H1 (cell line): Measurements from ENCODE around the gene TEX264. TPM values are rescaled to one million over a fixed set of nuclear protein-coding genes. Genes with fewer than 3 reads are reported as not detected.
A peak's percentile ranks its signal among the peaks of the same experiment; 100 is the strongest.

Source experiments
- CTCF ChIA-PET: fragments of 300-600 bp; sonication (Branson Sonifier 250); formaldehyde crosslinking; loops from one replicate; lab custom pipeline; 2021; ENCODE audit not compliant: partially characterized antibody; lab: Charles Lee
- POLR2A ChIA-PET: fragments of 300-600 bp; sonication (Branson Sonifier 250); formaldehyde crosslinking; loops from one replicate; lab custom pipeline; 2021; ENCODE audit warnings: inconsistent platforms; ENCODE audit not compliant: partially characterized antibody; lab: Charles Lee
- DNase-seq, 2 experiments: peaks; one replicate each; pipeline versions ENCODE4 v3.0.0 to v3.0.0-alpha.2; 2010 to 2022; ENCODE audit warnings: low spot score in 2 of 2, low read depth in 1 of 2, mixed read lengths in 1 of 2
- FAIRE-seq: peaks from 2 replicates; lab custom pipeline; 2011; peaks lifted over from hg19 to GRCh38; lab: Jason Lieb, UNC
- H2AFZ ChIP-seq: 2 replicates; pipeline ENCODE4 v1.8.1; 2012; ENCODE audit warnings: low read length, inconsistent platforms
- H2AK5ac ChIP-seq: 2 replicates; pipeline ENCODE4 v1.6.1; 2013; ENCODE audit warnings: low read depth, low read length
- H2BK120ac ChIP-seq: replicated peaks from 2 replicates; pipeline ENCODE3; 2013; ENCODE audit warnings: low read depth, low read length, inconsistent platforms
- H2BK12ac ChIP-seq: 2 replicates; pipeline ENCODE4 v1.6.1; 2013; ENCODE audit warnings: low read depth, low read length
- H2BK15ac ChIP-seq: 2 replicates; pipeline ENCODE4 v1.6.1; 2013; ENCODE audit warnings: low read length
- H2BK20ac ChIP-seq: 2 replicates; pipeline ENCODE4 v1.6.1; 2013; ENCODE audit warnings: low read length
- H2BK5ac ChIP-seq: 2 replicates; pipeline ENCODE4 v1.6.1; 2013; ENCODE audit warnings: low read depth, low read length
- H3K14ac ChIP-seq: 2 replicates; pipeline ENCODE4 v1.6.1; 2013; ENCODE audit warnings: inconsistent platforms; ENCODE audit not compliant: insufficient read length
- H3K18ac ChIP-seq: 2 replicates; pipeline ENCODE4 v1.6.1; 2013; ENCODE audit warnings: low read length; ENCODE audit errors: extremely low read depth
- H3K23ac ChIP-seq: 2 replicates; pipeline ENCODE4 v1.6.1; 2013; ENCODE audit warnings: inconsistent platforms; ENCODE audit not compliant: insufficient read length
- H3K23me2 ChIP-seq: 2 replicates; pipeline ENCODE4 v1.6.1; 2013; ENCODE audit warnings: low read depth, low read length
- H3K27ac ChIP-seq: 2 replicates; pipeline ENCODE4 v1.6.1; 2011; ENCODE audit warnings: low read depth, low read length, inconsistent platforms
- H3K27me3 ChIP-seq, 4 experiments: replicated peaks in 1 of 4; 1 replicate in 1 of 4; 2 replicates in 3 of 4; pipeline versions ENCODE4 v1.6.1 to v1.8.1; 2011 to 2013; ENCODE audit warnings: low read length in 3 of 4, mild to moderate bottlenecking in 3 of 4, inconsistent platforms in 2 of 4, mixed read lengths in 2 of 4, moderate library complexity in 1 of 4; ENCODE audit not compliant: control insufficient read depth in 3 of 4, insufficient read depth in 3 of 4; ENCODE audit errors: extremely low read depth in 1 of 4
- H3K36me3 ChIP-seq, 4 experiments: 2 replicates each; pipeline versions ENCODE4 v1.6.1 to v1.8.1; 2011 to 2013; ENCODE audit warnings: mild to moderate bottlenecking in 4 of 4, low read length in 3 of 4, moderate library complexity in 2 of 4, control low read depth in 1 of 4, inconsistent platforms in 1 of 4; ENCODE audit not compliant: insufficient read depth in 4 of 4, control insufficient read depth in 2 of 4
- H3K4ac ChIP-seq: replicated peaks from 2 replicates; pipeline ENCODE3; 2013; ENCODE audit warnings: low read length, low read depth, mixed read lengths, inconsistent platforms; ENCODE audit not compliant: insufficient read length
- H3K4me1 ChIP-seq, 4 experiments: replicated peaks in 1 of 4; 1 replicate in 1 of 4; 2 replicates in 3 of 4; pipeline versions ENCODE4 v1.6.1 to v1.8.1; 2011 to 2013; ENCODE audit warnings: low read length in 3 of 4, inconsistent platforms in 2 of 4, mixed read lengths in 1 of 4; ENCODE audit not compliant: insufficient read depth in 4 of 4, control insufficient read depth in 3 of 4
- H3K4me2 ChIP-seq, 2 experiments: 2 replicates each; pipeline versions ENCODE4 v1.6.1 to v1.8.1; 2011 to 2013; ENCODE audit warnings: low read depth in 2 of 2, low read length in 2 of 2, control low read depth in 1 of 2, inconsistent platforms in 1 of 2, mild to moderate bottlenecking in 1 of 2; ENCODE audit not compliant: insufficient read depth in 1 of 2
- H3K4me3 ChIP-seq, 4 experiments: fragments of 200-600, 300-600 bp in 1 of 4; sonication (generic), shearing (Covaris generic), sonication (Bioruptor Twin) in 1 of 4; 2 replicates each; pipeline versions ENCODE4 v1.5.1 to v1.8.1; 2011 to 2016; ENCODE audit warnings: low read length in 4 of 4, low read depth in 3 of 4, control low read depth in 2 of 4, inconsistent platforms in 2 of 4, mild to moderate bottlenecking in 2 of 4, mixed read lengths in 1 of 4, moderate library complexity in 1 of 4; ENCODE audit not compliant: insufficient read depth in 2 of 4; ENCODE audit errors: extremely low read depth in 1 of 4
- H3K56ac ChIP-seq: replicated peaks from 2 replicates; pipeline ENCODE3; 2013; ENCODE audit warnings: low read depth, mild to moderate bottlenecking, mixed read lengths, low read length, inconsistent platforms; ENCODE audit not compliant: insufficient read length
- H3K79me1 ChIP-seq: 2 replicates; pipeline ENCODE4 v1.6.1; 2013; ENCODE audit warnings: low read depth, low read length, control low read depth
- H3K79me2 ChIP-seq, 2 experiments: 2 replicates each; pipeline versions ENCODE4 v1.6.1 to v1.8.1; 2012 to 2013; ENCODE audit warnings: low read length in 2 of 2, mild to moderate bottlenecking in 2 of 2, inconsistent platforms in 1 of 2; ENCODE audit not compliant: insufficient read depth in 2 of 2, control insufficient read depth in 1 of 2
- H3K9ac ChIP-seq, 4 experiments: replicated peaks in 1 of 4; 1 replicate in 1 of 4; 2 replicates in 3 of 4; pipeline versions ENCODE4 v1.6.1 to v1.8.1; 2011 to 2013; ENCODE audit warnings: low read depth in 3 of 4, low read length in 3 of 4, control low read depth in 2 of 4, mild to moderate bottlenecking in 2 of 4, moderate library complexity in 2 of 4, inconsistent platforms in 1 of 4; ENCODE audit errors: extremely low read depth in 1 of 4
- H3K9me3 ChIP-seq, 2 experiments: 2 replicates each; pipeline versions ENCODE4 v1.6.1 to v1.8.1; 2012 to 2013; ENCODE audit warnings: mild to moderate bottlenecking in 2 of 2, moderate library complexity in 2 of 2, control low read depth in 1 of 2, inconsistent platforms in 1 of 2, low read depth in 1 of 2, low read length in 1 of 2, mixed read lengths in 1 of 2; ENCODE audit not compliant: insufficient read depth in 2 of 2
- H4K20me1 ChIP-seq, 2 experiments: replicated peaks in 1 of 2; 2 replicates each; pipeline versions ENCODE3 to v1.8.1; 2011 to 2013; ENCODE audit warnings: inconsistent platforms in 2 of 2, low read length in 2 of 2, mild to moderate bottlenecking in 1 of 2; ENCODE audit not compliant: insufficient read depth in 2 of 2, control insufficient read depth in 1 of 2
- H4K5ac ChIP-seq: 2 replicates; pipeline ENCODE4 v1.6.1; 2013; ENCODE audit warnings: low read length, low read depth, mixed read lengths, inconsistent platforms; ENCODE audit not compliant: insufficient read length
- H4K8ac ChIP-seq: 2 replicates; pipeline ENCODE4 v1.8.0; 2013; ENCODE audit warnings: mild to moderate bottlenecking, moderate library complexity, low read length, inconsistent platforms; ENCODE audit not compliant: insufficient read depth; ENCODE audit errors: extremely low read depth
- H4K91ac ChIP-seq: replicated peaks from 2 replicates; pipeline ENCODE3; 2013; ENCODE audit warnings: low read length, mixed read lengths, inconsistent platforms; ENCODE audit not compliant: insufficient read length
- CEBPB ChIP-seq: IDR thresholded peaks from 2 replicates; pipeline ENCODE4 v1.6.1; 2012; ENCODE audit warnings: low read depth, low read length
- EP300 ChIP-seq, 2 experiments: IDR thresholded peaks; 1 replicate in 1 of 2; 2 replicates in 1 of 2; pipeline ENCODE4 v1.6.1; 2011 to 2012; ENCODE audit warnings: low read depth in 2 of 2, low read length in 2 of 2, mild to moderate bottlenecking in 2 of 2, borderline replicate concordance in 1 of 2, inconsistent platforms in 1 of 2, moderate library complexity in 1 of 2
- JUN ChIP-seq: IDR thresholded peaks from 2 replicates; pipeline ENCODE4 v1.6.1; 2011; ENCODE audit warnings: low read depth, mild to moderate bottlenecking, improper control_type of control experiment, low read length
- KDM4A ChIP-seq: IDR thresholded peaks from one replicate; pipeline ENCODE4 v1.7.1; 2012; ENCODE audit warnings: low read depth, mild to moderate bottlenecking, moderate library complexity, low read length, inconsistent platforms; ENCODE audit not compliant: severe bottlenecking
- NANOG ChIP-seq: IDR thresholded peaks from 2 replicates; pipeline ENCODE4 v1.6.1; 2011; ENCODE audit warnings: low read length, low read depth, mild to moderate bottlenecking, inconsistent platforms; ENCODE audit not compliant: insufficient read depth, poor library complexity, severe bottlenecking
- PHF8 ChIP-seq: fragments of 200-600 bp; sonication (generic); conservative IDR thresholded peaks from 2 replicates; pipeline ENCODE4 v1.7.1; 2012; ENCODE audit warnings: low read depth, mild to moderate bottlenecking, inconsistent platforms, low read length, moderate library complexity
- RNF2 ChIP-seq: fragments of 200-900, 300-1000 bp; sonication (generic); IDR thresholded peaks from 2 replicates; pipeline ENCODE4 v1.7.1; 2016; ENCODE audit warnings: borderline replicate concordance, low read depth, mild to moderate bottlenecking, antibody characterized with exemption, low read length; ENCODE audit not compliant: poor library complexity, severe bottlenecking; ENCODE audit errors: missing control alignments
- RXRA ChIP-seq: IDR thresholded peaks from 2 replicates; pipeline ENCODE4 v1.6.1; 2011; ENCODE audit warnings: low read depth, mild to moderate bottlenecking, low read length, moderate library complexity; ENCODE audit not compliant: insufficient read depth
- SIRT6 ChIP-seq: IDR thresholded peaks from one replicate; pipeline ENCODE4 v1.7.1; 2012; ENCODE audit warnings: low read length, inconsistent platforms
- SIX5 ChIP-seq: IDR thresholded peaks from 2 replicates; pipeline ENCODE4 v1.6.1; 2011; ENCODE audit warnings: mild to moderate bottlenecking, low read depth, low read length
- WGBS, 2 experiments: shearing (Covaris generic) in 1 of 2; methylation state at CpG; one replicate each; pipeline versions ENCODE4 v1.1.6 to v1.1.7; 2013 to 2015; ENCODE audit warnings: low lambda C conversion rate in 2 of 2, mixed read lengths in 2 of 2, inconsistent platforms in 1 of 2, low coverage in 1 of 2, missing lambda C conversion rate in 1 of 2; ENCODE audit not compliant: insufficient replicate concordance in 2 of 2, insufficient coverage in 1 of 2, insufficient read length in 1 of 2; ENCODE audit errors: extremely low coverage in 1 of 2, missing lambda C conversion rate in 1 of 2; 5-methylcytosine and 5-hydroxymethylcytosine counted together
- polyA plus RNA-seq, 7 experiments: library from polyadenylated mRNA; depleted of rRNA in 3 of 7; stranded (reverse) in 5 of 7; unstranded in 2 of 7; fragments of >200 nt in 5 of 7; fragments of 200-250 nt in 2 of 7; gene quantifications; 1 replicate in 5 of 7; 2 replicates in 1 of 7; 4 replicates in 1 of 7; pipeline versions ENCODE4 v1.2.1 to v1.2.3, GENCODE V29; 2011 to 2013; ENCODE audit warnings: missing spikeins in 2 of 7, mixed read lengths in 2 of 7
- total RNA-seq: library from RNA; stranded (reverse); fragmentation: NEBNext Ultra II Directional; extraction: Animal tissue kit (Norgen Biotek cat#: 25700); gene quantifications from 2 replicates; pipeline ENCODE4 v1.2.1, GENCODE V29; 2021
- TF ChIP-seq, protein P1 (sequence below): IDR thresholded peaks from 2 replicates; pipeline ENCODE4 v1.6.1; 2011; ENCODE audit warnings: low read depth, mild to moderate bottlenecking, low read length; ENCODE audit not compliant: insufficient read depth

Gene TEX264
- total and polyA plus RNA-seq, 2 of the 8 experiments (the other 6 are each of a cell fraction or from before 2014, with no cell fraction given): 11.2 to 35.6 TPM

- CTCF ChIA-PET: interaction anchor here (1.0 to 4.4 kb wide), 10 partner anchors 12 to 162 kb away, joined by 3 to 108 read pairs (median 8); partner anchors contain the start of gene GRM2
- H2BK5ac ChIP-seq: peak overlapping the region; percentile 52; the same call in 1 of the 2 replicates
- no peak overlapping the region for H2BK120ac ChIP-seq
- no peak overlapping the region for H4K91ac ChIP-seq
- no peak for DNase-seq
- H2BK20ac ChIP-seq: no peak overlapping the region
- no peak overlapping the region for H4K5ac ChIP-seq
- H2AK5ac ChIP-seq: no peak overlapping the region
- H2BK15ac ChIP-seq: 0 out of 2 replicates have a peak overlapping the region, but pooled peaks have one; percentile 61
- H2BK12ac ChIP-seq: peak overlapping the region; percentile 60; the same call in 1 of the 2 replicates
- H3K4ac ChIP-seq: no peak overlapping the region
- peaks cover 0 to 3% of the 10 kb centered on the region in 2 experiments for H4K20me1 ChIP-seq
- no peak overlapping the region for H3K56ac ChIP-seq
- POLR2A ChIA-PET: interaction anchor here (0.7 to 1.2 kb wide), 2 partner anchors 13 to 275 kb away, joined by 3 read pairs; partner anchors contain the start of gene RPL29
- 78% methylated on average over 8 of the region's 8 CpGs; no CpG with 5 or more reads in 1 of the 2 experiments for WGBS, 2 experiments
- no peak overlapping the region for H3K14ac ChIP-seq
- FAIRE-seq: no peak
- no peaks in the 10 kb centered on the region for H3K79me2 ChIP-seq
- H3K79me1 ChIP-seq: no peaks in the 10 kb centered on the region
- no peak overlapping the region for H3K27ac ChIP-seq
- no peak overlapping the region for H3K23ac ChIP-seq
- H3K9ac ChIP-seq: no peak overlapping the region
- H3K36me3 ChIP-seq: no peaks in the 10 kb centered on the region
- no peaks in the 10 kb centered on the region for H3K27me3 ChIP-seq
- H3K4me3 ChIP-seq: no peak overlapping the region
- H2AFZ ChIP-seq: no peak overlapping the region
- H3K4me1 ChIP-seq: no peaks in the 10 kb centered on the region; a peak in 1 of 7 replicates
- no peak overlapping the region for H3K4me2 ChIP-seq
- no peaks in the 10 kb centered on the region for H3K9me3 ChIP-seq
- no peak overlapping the region for H3K18ac ChIP-seq
- peaks cover 2% of the 10 kb centered on the region; the same call in 1 of the 2 replicates for H3K23me2 ChIP-seq
- H4K8ac ChIP-seq: no peak overlapping the region
- TF ChIP-seq SIX5 (no peak), KDM4A (no peak), JUN (no peak), PHF8 (no peak), CEBPB (no peak), SIRT6 (no peak), RNF2 (no peak), NANOG (no peak), EP300 (IDR thresholded peaks at IDR 0.05; ENCODE audit: borderline replicate concordance in 1 of 2, low read depth in 2 of 2, low read length in 2 of 2) (no peak), RXRA (no peak)
- TF ChIP-seq, protein P1, sequence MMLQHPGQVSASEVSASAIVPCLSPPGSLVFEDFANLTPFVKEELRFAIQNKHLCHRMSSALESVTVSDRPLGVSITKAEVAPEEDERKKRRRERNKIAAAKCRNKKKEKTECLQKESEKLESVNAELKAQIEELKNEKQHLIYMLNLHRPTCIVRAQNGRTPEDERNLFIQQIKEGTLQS: no peak
These were observed 50.2 kb downstream of the TEX264 start for GRCh38 chr3:51721062-51721745.
